Measurements from ENCODE around the gene CD3G. TPM values are rescaled to one million over a fixed set of nuclear protein-coding genes. Genes with fewer than 3 reads are reported as not detected.
A peak's percentile ranks its signal among the peaks of the same experiment; 100 is the strongest.

CD3G gene
- total and polyA plus RNA-seq, 9 of the 15 experiments (the other 6 are each of a cell fraction or from before 2014, with no cell fraction given) = 0.30 to 1.7 (median 0.47) TPM

DNA sequence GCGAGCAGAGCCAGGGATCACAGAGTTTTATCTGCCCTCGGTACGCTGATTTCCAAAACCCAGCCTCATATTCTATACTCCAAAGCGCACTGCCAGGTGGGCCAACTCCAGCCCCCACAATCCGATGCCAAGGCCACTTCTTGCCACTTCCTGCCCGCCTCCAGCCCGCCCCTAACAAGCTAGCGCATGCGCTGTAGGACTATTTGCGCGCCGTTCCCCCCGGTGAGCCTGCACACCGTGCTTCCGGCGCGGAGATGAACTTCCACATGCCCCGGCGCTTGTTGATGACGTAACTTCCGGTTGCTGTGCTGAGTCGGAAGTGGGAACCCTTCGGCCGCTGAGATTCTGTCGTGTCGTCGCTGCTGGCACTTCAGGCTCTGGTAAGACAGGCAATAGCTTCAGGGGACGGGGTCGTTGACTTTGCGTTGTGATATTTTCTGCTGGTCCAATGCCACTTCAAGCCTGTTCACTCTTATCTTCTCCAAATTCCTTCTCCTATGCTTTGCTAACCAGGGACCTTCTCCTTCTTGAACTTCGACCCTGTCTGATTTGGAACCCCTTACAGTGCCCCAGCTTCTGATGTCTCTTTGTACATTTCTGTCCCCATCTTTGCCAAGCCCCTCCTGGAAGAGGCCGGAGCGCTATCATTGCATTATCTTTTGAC is 15.3 kb downstream of the CD3G start, which contains the start of gene UBE4A (continued):
- TF ChIP-seq E4F1 (CRISPR knock-in tag; IDR thresholded peaks at IDR 0.05; ENCODE audit: borderline replicate concordance) (no peak), PHTF2 (CRISPR knock-in tag; IDR thresholded peaks at IDR 0.05) (no peak), FIP1L1 (IDR thresholded peaks at IDR 0.05; ENCODE audit: low read depth, low read length, poor library complexity, severe bottlenecking) (no peak), JUN (IDR thresholded peaks at IDR 0.05; ENCODE audit: borderline replicate concordance, low read depth, low read length) (peak; percentile 76; the same call in 1 of the 2 replicates), JUN (CRISPR knock-in tag; IDR thresholded peaks at IDR 0.05; ENCODE audit: borderline replicate concordance) (no peak), E2F3 (CRISPR knock-in tag; IDR thresholded peaks at IDR 0.05) (0 out of 2 replicates have a peak, but pooled peaks have one; percentile 19), KAT7 (CRISPR knock-in tag; IDR thresholded peaks at IDR 0.05; ENCODE audit: borderline replicate concordance) (peak; percentile 74; the same call in 1 of the 2 replicates), KDM2B (CRISPR knock-in tag; IDR thresholded peaks at IDR 0.05) (no peak), CEBPZ (IDR thresholded peaks at IDR 0.05; ENCODE audit: borderline replicate concordance, low read depth, low read length) (no peak), XRCC3 (IDR thresholded peaks at IDR 0.05) (no peak), MTA1 (IDR thresholded peaks at IDR 0.05; ENCODE audit: borderline replicate concordance) (peak; percentile 99), ZNF431 (CRISPR knock-in tag; IDR thresholded peaks at IDR 0.05) (no peak), STAT5A (IDR thresholded peaks at IDR 0.05; ENCODE audit: borderline replicate concordance, low read length) (no peak), TARDBP (IDR thresholded peaks at IDR 0.05) (no peak), NCOA2 (IDR thresholded peaks at IDR 0.05; ENCODE audit: partially characterized antibody in 2 of 2) (no peak), RFX5 (IDR thresholded peaks at IDR 0.05; ENCODE audit: low read depth, low read length) (no peak), BACH1 (tag; IDR thresholded peaks at IDR 0.05) (peak; percentile 89), NR4A1 (CRISPR knock-in tag; IDR thresholded peaks at IDR 0.05) (no peak), NR4A1 (tag; IDR thresholded peaks at IDR 0.05) (0 out of 2 replicates have a peak, but pooled peaks have one; percentile 31), ZBTB5 (IDR thresholded peaks at IDR 0.05) (no peak)
